Activated CD4-positive, CD25-positive, alpha-beta regulatory T cell treated with anti-CD3 and anti-CD28 coated beads, Interleukin-2, amount 50 U/mL, for 72 hours (primary cell): ENCODE measurements around the gene KCNIP1.
"Not testable (repeated sequence)": the region's sequence is repeated elsewhere in the genome, so short reads cannot be mapped to it uniquely, and the experiment has no call there.

Experiments used
- DNase-seq: peaks from one replicate; pipeline ENCODE4 v3.0.0; 2021

The KCNIP1 gene

DNA sequence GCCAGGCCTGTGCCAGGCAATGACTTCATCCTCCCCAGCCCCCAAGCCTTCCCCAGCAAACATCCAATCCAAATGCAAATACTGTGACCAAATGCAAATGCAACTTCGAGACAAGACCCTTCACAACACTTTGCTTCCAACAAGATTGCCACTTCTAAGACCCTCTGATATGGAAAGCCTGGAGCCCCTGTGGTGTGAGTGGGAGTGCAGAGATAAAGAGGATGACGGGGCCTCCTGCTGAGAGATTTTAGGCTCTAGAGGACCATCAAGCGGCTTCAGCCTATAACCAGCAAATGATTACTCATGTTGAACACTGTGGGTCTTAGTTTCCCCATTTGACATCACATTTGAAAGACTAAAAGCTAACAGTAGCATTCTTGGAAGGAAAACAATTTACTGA, 233.1 kb downstream of the KCNIP1 start:
- DNase-seq: no peak

- DNase-seq: no peak
Measured at GRCh38 chr5:170737591-170737990, 233.8 kb downstream of the KCNIP1 start.

DNA sequence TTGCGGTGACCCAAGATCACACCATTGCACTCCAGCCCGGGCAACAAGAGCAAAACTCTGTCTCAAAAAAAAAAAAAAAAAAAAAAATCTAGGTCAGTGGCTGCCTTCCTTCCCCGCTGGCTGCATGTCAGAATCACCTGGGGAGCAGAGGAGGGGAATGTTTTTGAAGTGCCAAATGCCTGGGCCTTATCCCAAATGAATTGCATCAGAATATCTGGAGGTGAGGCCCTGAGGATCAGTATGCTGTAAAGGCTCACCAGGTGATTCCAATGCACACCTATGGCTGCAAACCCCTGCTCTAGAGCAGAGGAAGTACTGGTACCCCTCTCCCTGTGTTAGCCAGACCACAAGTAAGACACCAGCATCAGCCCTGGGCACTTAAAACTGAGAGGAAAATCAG, 235.0 kb downstream of the KCNIP1 start:
- DNase-seq: no peak

DNA sequence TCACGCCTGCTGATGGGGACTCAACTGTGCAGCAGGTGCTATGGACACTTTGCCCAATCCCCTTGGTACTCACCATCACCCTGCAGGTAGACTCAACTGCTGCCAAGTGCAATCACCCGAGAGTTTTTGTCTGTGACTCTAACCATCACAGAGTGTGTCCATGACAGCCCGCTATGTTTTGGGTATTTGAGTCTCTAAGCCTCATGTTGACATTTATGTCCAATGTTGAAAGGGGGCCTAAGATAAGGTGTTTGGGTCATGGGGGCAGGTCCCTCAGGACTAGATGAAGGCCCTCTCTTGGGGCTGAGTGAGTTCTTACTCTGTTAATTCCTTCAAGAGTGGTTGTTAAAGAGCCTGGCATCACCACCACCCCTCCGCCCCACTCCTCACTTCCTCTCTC, 235.6 kb downstream of the KCNIP1 start:
- no peak for DNase-seq

GRCh38 chr5:170740551-170741205, 236.9 kb downstream of the KCNIP1 start:
- DNase-seq: no peak

DNA sequence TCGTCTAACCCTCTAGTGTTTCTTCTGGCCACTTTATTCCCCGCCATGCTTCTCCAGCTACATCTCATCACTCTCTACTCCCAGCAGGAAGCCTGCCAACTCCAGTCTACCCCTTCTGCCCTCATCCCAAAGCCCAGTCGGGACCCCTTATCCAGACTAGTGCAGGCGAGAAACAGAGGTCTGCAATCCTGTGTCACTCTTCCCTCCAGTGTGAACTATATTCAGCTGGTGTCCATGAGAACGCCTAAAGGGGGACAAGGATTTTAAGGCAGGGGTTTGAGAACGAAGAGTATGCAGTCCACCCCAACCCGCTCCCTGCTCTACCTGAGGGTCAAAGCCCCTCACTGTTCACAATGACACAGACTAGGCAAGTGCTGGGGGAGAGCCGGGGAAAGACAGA, 238.0 kb downstream of the KCNIP1 start:
- no peak for DNase-seq

DNA sequence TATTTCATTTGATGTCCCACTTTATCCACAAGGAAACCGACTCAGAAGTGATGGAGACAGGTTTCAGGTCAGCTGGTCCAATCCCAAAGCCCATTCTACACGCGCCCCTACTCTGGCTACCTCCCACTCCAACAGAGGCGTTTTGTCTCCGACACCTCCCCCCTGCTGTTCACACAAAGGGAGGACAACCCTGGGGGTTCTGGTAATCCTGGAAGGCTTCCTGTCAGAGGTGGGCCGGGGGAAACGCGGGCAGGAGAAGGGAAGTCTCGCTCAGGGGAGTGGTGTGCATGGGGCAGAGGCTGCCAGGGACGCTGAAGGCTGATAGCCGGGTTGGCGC, 240.0 kb downstream of the KCNIP1 start:
- no peak for DNase-seq

DNA sequence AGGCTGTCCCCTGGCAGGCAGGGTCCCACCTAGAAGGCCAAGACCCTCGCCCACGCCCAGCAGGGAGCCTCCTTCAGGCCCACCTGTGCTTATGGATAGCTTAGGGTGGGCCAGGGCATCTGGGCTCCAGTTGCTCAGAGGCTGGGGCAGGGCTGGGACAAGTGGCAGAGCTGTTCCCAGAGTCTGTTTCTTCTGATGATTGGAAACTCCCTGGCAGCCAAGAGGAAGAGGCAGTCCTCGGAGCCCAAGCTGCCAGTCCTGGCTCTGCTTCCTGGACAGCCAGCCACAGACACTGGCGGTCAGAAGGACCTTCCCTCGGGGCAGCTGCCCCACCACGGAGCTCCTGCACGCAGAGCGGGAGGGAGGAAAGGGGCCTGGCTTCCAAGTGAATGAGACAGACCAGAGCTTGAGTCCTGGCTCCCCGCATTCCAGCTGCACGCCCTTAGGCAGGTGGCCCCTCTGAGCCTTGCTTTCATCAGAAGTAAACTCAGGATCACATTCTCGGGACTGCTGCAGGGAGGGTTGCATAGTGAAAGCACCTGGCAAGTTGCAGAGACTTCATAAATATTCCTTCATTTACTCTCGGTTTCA, 241.8 kb downstream of the KCNIP1 start:
- DNase-seq: no peak

- DNase-seq: no peak
Measured at GRCh38 chr5:170746075-170746960, 242.5 kb downstream of the KCNIP1 start.

DNA sequence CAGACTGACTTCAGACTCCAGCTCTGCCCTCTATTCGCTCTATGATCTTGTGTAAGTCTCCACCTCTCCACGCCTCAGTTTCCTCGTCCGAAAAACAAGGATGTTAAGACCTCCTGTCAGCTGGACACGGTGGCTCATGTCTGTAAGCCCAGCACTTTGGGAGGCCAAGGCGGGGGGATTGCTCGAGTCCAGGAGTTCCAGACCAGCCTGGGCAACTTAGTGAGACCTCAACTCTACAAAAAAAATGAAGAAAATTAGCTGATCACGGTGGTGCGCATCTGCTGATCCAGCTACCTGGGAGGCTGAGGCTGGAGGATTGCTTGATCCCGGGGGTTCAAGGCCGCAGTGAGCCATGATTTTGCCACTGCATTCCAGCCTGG, 243.1 kb downstream of the KCNIP1 start:
- DNase-seq: no peak

- no peak for DNase-seq
Measured at GRCh38 chr5:170747357-170747756, 243.5 kb downstream of the KCNIP1 start.

DNA sequence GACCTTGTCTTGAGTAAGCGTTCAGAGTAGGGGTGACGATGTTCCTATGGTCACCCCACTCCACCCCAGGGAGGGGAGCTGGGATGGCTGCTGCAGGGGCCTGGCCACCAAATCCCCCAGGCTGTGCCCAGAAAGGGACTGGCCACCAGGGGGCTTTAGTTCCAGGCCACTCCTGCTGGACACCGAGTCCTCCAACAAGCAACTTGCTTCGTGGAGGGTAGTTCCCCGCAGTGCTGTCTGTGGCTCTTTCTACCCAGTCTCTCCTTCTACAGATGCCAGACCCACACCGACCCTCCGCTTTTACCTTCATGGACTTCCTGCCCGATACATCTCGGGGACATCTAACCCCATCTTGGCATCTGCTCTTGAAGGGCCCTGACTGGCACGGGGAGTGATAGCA, 244.0 kb downstream of the KCNIP1 start:
- no peak for DNase-seq

GRCh38 chr5:170748951-170749471, 245.2 kb downstream of the KCNIP1 start:
- no peak for DNase-seq

GRCh38 chr5:170749911-170750431, 246.2 kb downstream of the KCNIP1 start:
- DNase-seq: no peak

GRCh38 chr5:170750791-170751190, 247.0 kb downstream of the KCNIP1 start:
- DNase-seq: no peak

GRCh38 chr5:170751631-170752030, 247.8 kb downstream of the KCNIP1 start:
- DNase-seq: no peak

GRCh38 chr5:170752257-170753215, 248.7 kb downstream of the KCNIP1 start:
- DNase-seq: no peak

DNA sequence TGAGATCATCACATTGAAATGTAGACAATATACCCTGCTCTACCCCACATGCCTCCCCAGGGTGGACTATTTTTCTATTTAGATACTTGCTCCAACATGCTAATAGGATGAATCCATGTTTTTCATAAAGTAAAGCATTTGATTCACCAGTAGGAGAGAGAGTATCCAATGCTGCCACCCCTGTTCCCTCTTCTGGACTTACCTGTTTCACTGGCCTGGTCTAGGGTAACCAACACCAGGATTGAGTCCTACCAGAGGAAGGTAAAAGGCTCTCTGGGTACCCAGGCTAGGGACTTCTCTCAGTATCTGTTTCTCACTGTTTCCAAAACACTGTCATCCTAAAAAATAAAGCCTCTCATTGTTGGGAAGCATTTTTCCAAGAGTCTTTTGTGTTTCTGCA, 249.5 kb downstream of the KCNIP1 start:
- no peak for DNase-seq

GRCh38 chr5:170754508-170754907, 250.7 kb downstream of the KCNIP1 start:
- not testable (repeated sequence) for DNase-seq

- DNase-seq: no peak
Measured at GRCh38 chr5:170755679-170756456, 252.0 kb downstream of the KCNIP1 start.

- DNase-seq: no peak
Measured at GRCh38 chr5:170756691-170757090, 252.9 kb downstream of the KCNIP1 start.

GRCh38 chr5:170757182-170757601, 253.4 kb downstream of the KCNIP1 start:
- DNase-seq: no peak
